ENCODE results near the gene NDEL1.

- no peak for TF ChIP-seq CTCF (IDR thresholded peaks at IDR 0.05 in 8 of 11, conservative IDR thresholded peaks at IDR 0.05 in 3 of 11)
- TF ChIP-seq POLR2A (IDR thresholded peaks at IDR 0.05) = no peak
- no peak for TF ChIP-seq POLR2AphosphoS5 (IDR thresholded peaks at IDR 0.05)
Measured at GRCh38 chr17:8405499-8406016, 30.1 kb upstream of the NDEL1 start.

All from spleen (tissue), 7 donors.